GM12872 (cell line): ENCODE measurements around the gene TMEM190.

ENCODE experiments used
- CTCF ChIP-seq: IDR thresholded peaks from 3 replicates; pipeline ENCODE4 v1.5.1; 2011; ENCODE audit warnings: low read depth, mild to moderate bottlenecking, low read length, moderate library complexity; ENCODE audit not compliant: insufficient read depth

TMEM190 gene

GRCh38 chr19:55370305-55370988 lies 6.2 kb upstream of the TMEM190 start, which contains the start of gene IL11:
Gene IL11 (minus strand): TSS chr19:55370463. CDS start chr19:55370310, 153 bp downstream.
- TF ChIP-seq CTCF = no peak

- TF ChIP-seq CTCF = no peak
These were observed 4.1 kb upstream of the TMEM190 start for GRCh38 chr19:55372316-55373081.

GRCh38 chr19:55373306-55373992 lies 3.2 kb upstream of the TMEM190 start:
- no peak for TF ChIP-seq CTCF

- TF ChIP-seq CTCF = no peak
These were observed 2.5 kb upstream of the TMEM190 start for GRCh38 chr19:55373993-55374757.

- no peak for TF ChIP-seq CTCF
These were observed 918 bp downstream of the TMEM190 start for GRCh38 chr19:55377356-55378131.

- TF ChIP-seq CTCF = no peak
These were observed 2.5 kb downstream of the TMEM190 start for GRCh38 chr19:55379174-55379573.
